Transverse colon (tissue), 4 donors: ENCODE data around the gene LARGE1.

Experiments
- POLR2A ChIP-seq: fragments of 450-650 bp; IDR thresholded peaks from one replicate; pipeline ENCODE4 v1.6.1; 2016; ENCODE audit warnings: antibody characterized with exemption, mild to moderate bottlenecking, moderate library complexity
- POLR2AphosphoS5 ChIP-seq, 3 donors: sonication (generic); formaldehyde crosslinking; IDR thresholded peaks; one replicate each; pipeline ENCODE4 v1.6.1; 2016; ENCODE audit warnings: antibody characterized with exemption in 3 of 3
- TF ChIP-seq, protein P1 (sequence below), 5 experiments: fragments of 200-600 bp in 3 of 5; fragments of 450-650 bp in 2 of 5; sonication (generic) in 3 of 5; IDR thresholded peaks; 1 replicate in 2 of 5; 2 replicates in 3 of 5; pipeline ENCODE4 v1.5.1; 2016 to 2017; ENCODE audit warnings: antibody characterized with exemption in 5 of 5, inconsistent platforms in 3 of 5, mild to moderate bottlenecking in 2 of 5, moderate library complexity in 1 of 5

DNA sequence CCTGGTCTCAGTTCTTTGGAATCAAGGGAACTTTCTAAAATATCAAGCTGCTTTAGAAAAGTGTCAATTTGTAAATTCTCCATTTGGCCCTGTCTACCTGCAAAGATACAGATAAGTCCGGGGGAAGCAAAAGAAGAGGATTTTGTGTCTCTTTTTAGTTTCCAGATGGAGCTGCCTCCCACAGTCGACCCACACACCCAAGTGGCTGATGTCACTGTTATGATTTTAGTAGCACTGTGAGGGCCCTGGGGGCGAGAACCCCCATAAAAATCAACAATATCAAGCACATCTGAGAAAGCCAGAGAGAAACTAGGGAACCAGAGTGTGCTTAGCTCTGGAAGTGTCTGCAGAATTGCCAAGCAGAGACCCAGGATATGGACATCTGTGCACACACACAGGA lies 212.7 kb downstream of the LARGE1 start:
- TF ChIP-seq POLR2A (no peak), POLR2AphosphoS5 (IDR thresholded peaks at IDR 0.05) (no peak)
- TF ChIP-seq, protein P1, sequence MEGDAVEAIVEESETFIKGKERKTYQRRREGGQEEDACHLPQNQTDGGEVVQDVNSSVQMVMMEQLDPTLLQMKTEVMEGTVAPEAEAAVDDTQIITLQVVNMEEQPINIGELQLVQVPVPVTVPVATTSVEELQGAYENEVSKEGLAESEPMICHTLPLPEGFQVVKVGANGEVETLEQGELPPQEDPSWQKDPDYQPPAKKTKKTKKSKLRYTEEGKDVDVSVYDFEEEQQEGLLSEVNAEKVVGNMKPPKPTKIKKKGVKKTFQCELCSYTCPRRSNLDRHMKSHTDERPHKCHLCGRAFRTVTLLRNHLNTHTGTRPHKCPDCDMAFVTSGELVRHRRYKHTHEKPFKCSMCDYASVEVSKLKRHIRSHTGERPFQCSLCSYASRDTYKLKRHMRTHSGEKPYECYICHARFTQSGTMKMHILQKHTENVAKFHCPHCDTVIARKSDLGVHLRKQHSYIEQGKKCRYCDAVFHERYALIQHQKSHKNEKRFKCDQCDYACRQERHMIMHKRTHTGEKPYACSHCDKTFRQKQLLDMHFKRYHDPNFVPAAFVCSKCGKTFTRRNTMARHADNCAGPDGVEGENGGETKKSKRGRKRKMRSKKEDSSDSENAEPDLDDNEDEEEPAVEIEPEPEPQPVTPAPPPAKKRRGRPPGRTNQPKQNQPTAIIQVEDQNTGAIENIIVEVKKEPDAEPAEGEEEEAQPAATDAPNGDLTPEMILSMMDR (IDR thresholded peaks at IDR 0.05): no peak
